ENCODE results near the gene SEC24D.

DNA sequence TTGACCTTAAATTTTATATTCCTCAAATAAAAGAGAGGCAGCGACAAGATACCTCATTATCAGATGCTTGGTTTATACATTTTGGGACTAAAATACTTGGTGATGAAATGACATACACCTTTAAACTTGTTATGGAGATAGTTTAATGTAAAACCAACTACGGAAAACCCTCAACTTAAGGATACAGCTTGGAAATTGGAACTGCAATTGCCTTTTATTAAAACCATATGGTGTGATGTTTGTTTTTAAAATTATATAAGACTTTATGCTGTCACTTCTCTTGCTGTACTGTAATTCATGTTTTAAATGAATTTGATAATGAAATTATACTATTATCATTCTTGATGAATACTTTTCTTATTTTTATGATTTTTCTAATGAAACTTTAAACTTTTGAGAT, 124.9 kb downstream of the SEC24D start:
- no peak for TF ChIP-seq POLR2A (IDR thresholded peaks at IDR 0.05)
- TF ChIP-seq, protein P1, sequence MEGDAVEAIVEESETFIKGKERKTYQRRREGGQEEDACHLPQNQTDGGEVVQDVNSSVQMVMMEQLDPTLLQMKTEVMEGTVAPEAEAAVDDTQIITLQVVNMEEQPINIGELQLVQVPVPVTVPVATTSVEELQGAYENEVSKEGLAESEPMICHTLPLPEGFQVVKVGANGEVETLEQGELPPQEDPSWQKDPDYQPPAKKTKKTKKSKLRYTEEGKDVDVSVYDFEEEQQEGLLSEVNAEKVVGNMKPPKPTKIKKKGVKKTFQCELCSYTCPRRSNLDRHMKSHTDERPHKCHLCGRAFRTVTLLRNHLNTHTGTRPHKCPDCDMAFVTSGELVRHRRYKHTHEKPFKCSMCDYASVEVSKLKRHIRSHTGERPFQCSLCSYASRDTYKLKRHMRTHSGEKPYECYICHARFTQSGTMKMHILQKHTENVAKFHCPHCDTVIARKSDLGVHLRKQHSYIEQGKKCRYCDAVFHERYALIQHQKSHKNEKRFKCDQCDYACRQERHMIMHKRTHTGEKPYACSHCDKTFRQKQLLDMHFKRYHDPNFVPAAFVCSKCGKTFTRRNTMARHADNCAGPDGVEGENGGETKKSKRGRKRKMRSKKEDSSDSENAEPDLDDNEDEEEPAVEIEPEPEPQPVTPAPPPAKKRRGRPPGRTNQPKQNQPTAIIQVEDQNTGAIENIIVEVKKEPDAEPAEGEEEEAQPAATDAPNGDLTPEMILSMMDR (IDR thresholded peaks at IDR 0.05): no peak

All from transverse colon (tissue), 3 donors.